GM12892 (cell line): ENCODE data around the gene GJB5.

Experiments used
- POLR2A ChIP-seq: IDR thresholded peaks from 2 replicates; pipeline ENCODE4 v1.6.1; 2011; ENCODE audit warnings: low read depth, low read length, control low read depth
- POLR2AphosphoS5 ChIP-seq: IDR thresholded peaks from 2 replicates; pipeline ENCODE4 v1.6.1; 2011; ENCODE audit warnings: low read depth, low read length, control low read depth
- TAF1 ChIP-seq: IDR thresholded peaks from 2 replicates; pipeline ENCODE4 v1.6.1; 2011; ENCODE audit warnings: low read depth, mild to moderate bottlenecking, control low read depth, low read length, borderline replicate concordance

DNA sequence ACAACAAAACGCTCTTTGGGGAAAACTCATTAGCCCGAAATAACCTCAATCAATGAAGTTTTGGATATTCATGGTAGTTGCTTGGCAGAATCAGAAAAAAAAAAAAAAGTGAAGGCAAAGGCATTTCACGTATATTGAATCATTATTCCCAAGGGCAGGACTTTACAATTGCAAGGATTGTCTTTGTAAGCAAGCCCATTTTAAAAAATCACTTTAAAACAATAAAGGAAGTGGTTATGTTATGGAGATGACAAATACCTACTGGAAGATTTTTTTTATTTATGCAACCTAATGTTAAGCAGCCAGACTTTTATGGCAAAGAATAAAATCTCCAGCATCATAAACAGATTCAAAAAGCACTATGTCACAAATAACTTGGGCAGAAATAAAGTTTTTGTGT is 14.0 kb downstream of the GJB5 start:
- TF ChIP-seq POLR2AphosphoS5 (no peak), POLR2A (no peak), TAF1 (no peak)
